IPS-18c (cell line): ENCODE measurements around the gene TSEN34.
"Not testable (repeated sequence)": the region's sequence is repeated elsewhere in the genome, so short reads cannot be mapped to it uniquely, and the experiment has no call there.

Experiments used
- H3K4me3 ChIP-seq: 2 replicates; pipeline ENCODE4 v1.7.0; 2013; ENCODE audit warnings: low read depth, mild to moderate bottlenecking, low read length, moderate library complexity; ENCODE audit not compliant: insufficient read depth
- H3K9me3 ChIP-seq: one replicate; pipeline ENCODE4 v1.6.1; 2013; ENCODE audit warnings: mild to moderate bottlenecking, low read length, moderate library complexity; ENCODE audit not compliant: control insufficient read depth, insufficient read depth

Gene TSEN34

DNA sequence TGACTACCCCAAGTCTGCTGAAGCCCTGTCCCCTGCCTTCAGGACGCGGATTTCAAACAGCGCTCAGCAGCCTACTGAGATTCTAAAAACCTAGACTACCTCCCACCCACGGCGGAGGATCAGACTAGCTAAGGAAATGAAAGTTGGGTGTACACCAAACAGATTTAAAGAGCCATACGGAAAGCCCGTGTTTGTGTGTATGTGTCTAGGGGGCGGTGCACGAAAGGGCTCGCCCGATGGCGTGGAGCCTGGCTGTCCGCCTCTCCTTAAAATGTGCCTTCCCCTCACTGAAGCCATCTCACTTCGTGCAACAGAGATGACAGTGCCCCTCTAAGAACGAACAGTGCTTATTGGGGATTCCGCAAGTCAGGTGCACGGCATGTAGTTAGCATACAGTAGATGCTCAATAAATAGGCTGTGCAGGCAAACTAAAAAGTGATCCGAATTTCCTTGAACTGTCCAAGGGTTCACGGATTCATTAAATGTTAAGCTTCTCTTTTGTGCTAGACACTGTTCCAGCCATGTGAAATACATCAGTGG, 32.2 kb upstream of the TSEN34 start:
- Histone ChIP-seq H3K9me3 (no peaks in the 10 kb centered on the region), H3K4me3 (peak overlapping the region; percentile 90)

DNA sequence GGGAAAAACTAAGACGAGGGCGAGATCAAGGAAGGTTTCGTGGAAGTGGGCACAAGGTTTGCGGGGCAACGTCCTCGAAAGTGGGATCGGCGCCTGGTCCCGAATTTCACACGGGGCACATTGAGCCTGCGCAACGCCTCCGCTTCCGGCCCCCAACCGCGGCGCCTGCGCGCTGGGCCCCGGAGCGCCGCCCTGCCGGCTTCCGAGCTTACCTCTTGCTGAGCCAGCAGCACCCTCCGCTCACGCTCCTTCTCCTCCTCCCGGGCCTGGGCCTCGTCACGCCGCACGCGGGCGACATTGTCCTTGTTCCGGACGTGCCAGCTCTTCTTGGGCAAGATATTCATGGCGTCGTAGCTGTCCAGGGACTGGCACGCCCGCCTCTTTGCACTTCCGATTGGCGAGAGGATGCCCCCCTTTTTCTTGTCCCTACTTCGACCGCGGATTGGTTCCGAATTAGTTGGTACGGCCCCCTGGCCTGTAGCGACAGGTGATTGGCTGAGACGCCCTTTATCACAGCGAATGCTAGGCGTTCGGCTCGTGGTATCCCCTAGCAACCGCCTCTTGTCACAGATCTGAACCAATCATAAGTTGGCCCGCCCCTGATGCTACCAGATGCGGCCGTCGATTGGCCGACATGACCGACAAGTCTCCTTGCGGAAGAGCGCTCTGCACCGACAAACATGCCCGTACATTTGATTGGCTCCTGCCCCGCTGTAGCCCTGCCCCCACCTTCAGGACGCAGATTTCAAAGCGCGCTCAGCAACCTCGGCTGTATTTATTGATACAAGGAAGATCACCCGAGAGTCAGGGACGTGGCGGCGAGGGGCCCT, 31.5 kb upstream of the TSEN34 start, which contains the start of gene LENG1:
LENG1 (minus strand) TSS at position 370 of the 830 bp plus-strand sequence; CDS start at position 344, 26 bp downstream.
- Histone ChIP-seq H3K9me3 (no peaks in the 10 kb centered on the region), H3K4me3 (peak within 1 kb of the TSS; percentile 90)

DNA sequence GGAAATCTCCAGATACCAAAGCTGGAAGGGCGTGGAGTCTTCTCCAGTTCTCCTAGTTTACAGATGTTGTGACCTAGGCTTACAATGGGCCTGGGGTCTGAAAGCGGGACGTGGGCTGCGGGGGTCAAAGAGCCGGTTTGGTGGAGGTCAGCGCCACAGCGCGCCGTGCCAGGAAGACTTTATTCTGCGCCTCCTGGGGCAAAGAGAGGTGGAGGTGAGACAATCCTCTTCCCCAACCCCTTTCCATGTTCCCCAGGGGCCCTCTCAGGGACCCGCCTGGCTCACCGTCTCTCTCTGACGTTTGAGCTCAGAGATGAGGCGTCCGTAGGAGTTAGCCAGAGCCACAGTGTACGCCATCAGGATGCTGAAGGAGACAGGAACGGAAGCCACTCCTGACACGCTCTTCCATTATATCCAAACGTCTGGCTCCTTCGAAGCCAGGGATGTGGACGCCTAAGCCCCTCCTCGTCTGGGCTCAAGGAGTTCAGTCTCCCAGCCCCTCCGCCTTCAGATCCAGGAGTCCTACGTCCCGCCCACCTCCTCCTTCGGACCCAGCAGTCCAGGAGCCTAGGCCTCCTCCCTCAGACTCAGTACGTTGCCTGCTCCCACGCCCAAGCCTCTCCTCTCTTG, 30.8 kb upstream of the TSEN34 start:
- H3K4me3 ChIP-seq = peak overlapping the region; percentile 88
- no peaks in the 10 kb centered on the region for H3K9me3 ChIP-seq

DNA sequence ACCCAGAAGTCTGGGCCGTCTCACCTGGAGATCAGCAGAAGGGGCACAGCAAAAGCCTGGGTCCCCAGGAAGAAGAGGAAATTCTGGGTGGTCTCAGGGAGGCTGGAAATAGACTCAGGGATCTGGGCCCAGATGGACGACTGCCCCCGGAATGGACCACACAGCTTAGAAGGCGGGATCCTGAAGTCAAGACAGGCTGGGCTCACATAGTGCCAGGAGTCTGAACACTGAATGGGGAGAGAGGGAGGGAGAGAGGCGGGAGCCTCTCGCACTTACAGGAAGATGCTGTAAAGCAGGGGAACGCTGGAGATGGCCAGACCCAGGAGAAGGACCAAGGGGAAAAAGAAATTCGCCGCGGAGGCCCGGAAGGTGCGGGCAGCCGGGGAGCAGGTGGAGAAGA, 30.3 kb upstream of the TSEN34 start:
- Histone ChIP-seq H3K9me3 (no peaks in the 10 kb centered on the region), H3K4me3 (peak overlapping the region; percentile 88; the same call in 1 of the 2 replicates)

DNA sequence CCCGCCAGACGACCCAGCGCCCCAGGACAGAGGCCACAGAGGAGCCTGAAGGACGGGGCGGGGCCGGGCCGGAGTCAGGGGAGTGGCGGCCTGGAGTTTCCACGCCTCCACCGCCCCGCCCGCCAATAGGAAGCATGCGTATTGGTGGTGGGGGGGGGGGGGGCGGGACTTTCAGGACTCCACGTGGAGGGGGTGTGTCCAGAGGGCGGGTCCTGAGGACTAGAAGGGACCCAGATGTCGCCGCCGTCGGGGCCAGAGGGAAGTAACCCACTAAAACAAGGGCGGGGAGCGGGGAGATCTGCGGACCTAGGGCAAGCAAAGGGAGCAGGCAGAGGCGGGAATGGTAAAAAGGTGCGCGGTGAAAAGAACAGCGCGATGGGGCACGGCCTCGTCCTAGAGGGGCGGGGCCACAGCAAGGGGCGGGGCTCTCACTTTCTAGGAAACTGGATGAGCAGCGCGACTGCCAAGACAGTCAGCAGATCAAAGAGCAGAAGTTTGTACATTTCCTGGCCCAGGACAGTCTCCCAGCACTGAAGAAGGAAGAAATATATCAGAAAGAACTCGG, 28.8 kb upstream of the TSEN34 start:
- peak overlapping the region; percentile 46 for H3K4me3 ChIP-seq

DNA sequence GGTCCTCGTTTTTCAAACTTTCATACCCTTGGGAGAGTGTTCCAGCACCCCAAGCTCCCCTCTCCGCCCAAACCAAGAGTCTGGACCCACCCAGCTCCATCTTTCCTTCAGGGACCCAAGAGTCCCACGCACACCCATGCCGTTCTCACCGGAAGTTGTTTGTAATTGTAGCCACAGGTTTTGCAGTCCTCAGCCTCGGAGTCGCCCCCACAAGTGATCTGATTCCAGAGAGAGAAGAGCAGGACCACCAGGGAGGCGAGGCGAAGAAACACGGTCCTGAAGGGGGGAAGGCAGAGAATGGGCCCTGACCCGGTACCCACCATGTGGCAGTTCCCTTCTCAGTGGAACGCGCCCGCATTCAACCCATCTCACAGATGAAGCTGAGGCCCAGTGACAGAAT, 28.2 kb upstream of the TSEN34 start:
- peak overlapping the region; percentile 46; the same call in 1 of the 2 replicates for H3K4me3 ChIP-seq
- H3K9me3 ChIP-seq = no peaks in the 10 kb centered on the region

More for the DNA sequence above, 28.8 kb upstream of the TSEN34 start:
- no peaks in the 10 kb centered on the region for H3K9me3 ChIP-seq

DNA sequence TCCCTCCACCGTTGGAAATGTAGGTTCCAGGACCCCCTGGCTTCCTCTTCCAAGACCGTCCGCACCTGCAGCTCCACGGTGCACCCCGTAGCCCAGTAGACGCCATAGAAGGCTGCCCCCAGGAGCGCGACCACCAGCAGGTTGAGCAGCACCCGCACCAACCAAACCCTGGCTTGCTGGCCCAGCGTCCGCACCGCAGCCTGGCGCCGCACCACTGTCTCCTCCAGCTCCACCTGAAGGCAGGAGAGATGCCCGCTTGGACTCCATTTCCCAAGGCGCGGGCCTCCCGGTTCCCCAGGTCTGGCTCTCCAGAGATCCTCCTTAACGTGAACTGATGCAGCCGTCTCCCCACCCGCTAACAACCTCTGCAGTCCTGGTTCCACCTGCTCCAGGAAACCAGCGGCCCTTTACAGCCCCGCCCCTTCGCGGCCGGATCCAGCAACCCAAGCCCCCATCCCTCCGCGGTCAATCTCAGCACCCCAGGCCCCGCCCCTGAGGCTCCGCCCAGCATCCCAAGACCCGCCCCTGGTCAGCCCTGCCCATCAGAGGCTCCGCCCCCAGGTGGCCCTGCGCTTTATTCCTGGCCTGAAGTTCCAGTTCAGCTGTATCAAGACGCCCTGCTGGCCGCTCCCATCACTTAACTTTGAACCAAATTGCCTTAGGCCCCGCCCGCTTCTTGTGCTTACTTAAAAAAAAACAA, 26.6 kb upstream of the TSEN34 start:
- Histone ChIP-seq H3K4me3 (peak overlapping the region; percentile 38; the same call in 1 of the 2 replicates), H3K9me3 (no peaks in the 10 kb centered on the region)

DNA sequence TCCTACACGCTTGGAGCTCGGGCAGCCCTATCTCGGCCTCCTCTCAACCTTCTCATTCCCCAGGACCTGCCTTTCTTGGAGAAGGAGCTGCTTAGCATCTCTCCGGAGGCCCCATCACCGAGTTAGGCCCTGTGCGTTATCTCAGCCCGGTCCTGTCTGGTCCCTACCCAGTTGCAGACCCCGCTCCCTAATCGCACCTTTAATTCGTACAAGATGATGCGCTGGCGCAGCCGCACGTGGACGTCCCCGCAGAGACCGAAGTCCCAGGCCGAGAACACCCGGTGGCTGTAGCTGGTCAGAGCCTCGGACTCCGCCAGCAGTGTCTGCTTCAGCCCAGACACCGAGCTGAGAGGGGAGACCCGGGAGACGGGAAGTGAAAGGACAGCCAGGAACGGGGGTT, 25.9 kb upstream of the TSEN34 start:
- H3K9me3 ChIP-seq = no peaks in the 10 kb centered on the region

DNA sequence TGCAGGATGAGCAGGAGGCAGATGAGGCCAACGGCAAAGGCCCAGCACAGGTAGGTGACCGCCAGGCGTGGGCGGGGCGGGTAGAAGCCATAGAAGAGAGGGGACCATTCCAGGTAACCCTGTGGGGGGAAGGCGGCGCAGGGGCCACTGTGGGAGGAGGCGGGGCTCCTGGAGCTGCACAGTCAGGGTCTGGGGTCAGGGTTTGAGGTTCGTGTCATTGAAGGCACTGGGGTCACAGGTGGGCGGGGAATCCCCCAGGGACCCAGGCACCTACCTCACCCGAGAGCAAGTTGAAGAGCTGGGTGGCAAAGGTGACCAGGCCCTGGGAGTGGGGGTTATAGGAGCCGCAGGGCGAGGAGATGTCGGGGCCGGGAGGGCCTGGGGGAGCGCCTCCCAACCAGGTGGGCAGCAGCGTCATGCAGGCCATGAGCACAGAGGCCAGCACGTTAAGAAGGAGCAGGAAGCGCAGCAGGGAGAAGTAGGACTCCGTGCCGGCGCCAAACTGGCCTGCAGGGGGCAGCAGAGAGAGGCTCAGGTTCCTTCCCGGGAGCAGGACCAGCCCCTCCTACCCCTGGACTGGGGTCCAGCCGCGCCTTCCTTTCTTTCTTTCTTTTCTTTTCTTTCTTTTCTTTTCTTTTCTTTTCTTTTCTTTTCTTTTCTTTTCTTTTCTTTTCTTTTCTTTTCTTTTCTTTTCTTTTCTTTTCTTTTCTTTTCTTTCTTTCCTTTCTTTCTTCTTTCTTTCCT, 22.8 kb upstream of the TSEN34 start:
- Histone ChIP-seq H3K4me3 (no peak overlapping the region), H3K9me3 (no peaks in the 10 kb centered on the region)

More for the DNA sequence above, 25.9 kb upstream of the TSEN34 start:
- no peak overlapping the region for H3K4me3 ChIP-seq

DNA sequence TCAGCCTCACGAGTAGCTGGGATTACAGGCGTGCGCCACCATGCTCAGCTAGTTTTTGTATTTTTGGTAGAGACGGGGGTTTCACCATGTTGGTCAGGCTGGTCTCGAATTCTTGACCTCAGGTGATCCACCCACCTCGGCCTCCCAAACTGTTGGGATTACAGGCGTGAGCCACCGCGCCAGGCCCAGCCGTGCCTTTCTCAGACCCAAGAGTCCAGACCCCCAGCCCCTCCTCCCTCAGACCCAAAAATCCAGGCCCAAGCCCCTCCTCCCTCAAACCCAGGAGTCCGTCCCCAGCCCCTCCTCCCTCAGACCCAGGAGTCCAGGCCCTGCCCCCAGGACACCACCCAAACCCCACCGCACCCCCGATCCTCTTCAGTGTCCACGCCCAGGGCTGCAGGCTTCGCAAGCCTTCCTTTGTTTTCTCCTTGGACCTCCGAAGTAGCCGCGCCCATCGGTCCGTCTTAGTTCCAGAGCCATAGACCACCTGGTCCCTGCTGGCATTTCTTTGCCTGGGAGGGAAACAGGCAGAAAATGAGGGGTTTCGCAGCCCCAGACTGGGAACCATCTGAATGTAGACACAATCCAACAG, 21.9 kb upstream of the TSEN34 start:
- no peak overlapping the region; the same call in 1 of the 2 replicates for H3K4me3 ChIP-seq

DNA sequence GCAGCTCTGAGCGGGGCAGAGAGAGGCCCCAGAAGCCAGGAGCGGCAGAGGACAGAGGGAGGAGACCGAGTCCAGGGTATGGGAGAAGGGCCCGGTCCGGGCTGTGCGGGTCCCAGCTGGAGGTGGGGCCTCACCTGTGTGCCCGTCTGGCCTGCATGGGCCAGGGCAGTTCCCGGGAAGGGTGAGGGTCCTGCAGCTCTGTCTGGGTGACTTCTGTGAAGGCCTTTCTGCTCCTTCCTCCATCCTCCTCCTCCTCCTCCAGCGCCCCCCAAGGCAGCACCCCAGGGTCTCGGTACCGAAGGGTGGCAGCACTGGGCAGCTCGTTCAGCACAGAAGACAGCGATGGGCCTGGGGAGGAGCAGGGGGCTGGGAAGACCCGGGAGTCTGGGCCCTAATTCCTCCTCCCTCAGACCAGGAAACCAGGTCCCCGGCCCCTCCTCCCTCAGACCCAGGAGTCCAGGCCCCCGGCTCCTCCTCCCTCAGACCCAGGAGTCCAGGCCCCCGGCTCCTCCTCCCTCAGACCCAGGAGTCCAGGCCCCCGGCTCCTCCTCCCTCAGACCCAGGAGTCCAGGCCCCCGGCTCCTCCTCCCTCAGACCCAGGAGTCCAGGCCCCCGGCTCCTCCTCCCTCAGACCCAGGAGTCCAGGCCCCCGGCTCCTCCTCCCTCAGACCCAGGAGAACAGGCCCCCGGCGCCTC, 19.2 kb upstream of the TSEN34 start:
- not testable (repeated sequence) for H3K4me3 ChIP-seq, H3K9me3 ChIP-seq

More for the DNA sequence above, 21.9 kb upstream of the TSEN34 start:
- no peaks in the 10 kb centered on the region for H3K9me3 ChIP-seq

DNA sequence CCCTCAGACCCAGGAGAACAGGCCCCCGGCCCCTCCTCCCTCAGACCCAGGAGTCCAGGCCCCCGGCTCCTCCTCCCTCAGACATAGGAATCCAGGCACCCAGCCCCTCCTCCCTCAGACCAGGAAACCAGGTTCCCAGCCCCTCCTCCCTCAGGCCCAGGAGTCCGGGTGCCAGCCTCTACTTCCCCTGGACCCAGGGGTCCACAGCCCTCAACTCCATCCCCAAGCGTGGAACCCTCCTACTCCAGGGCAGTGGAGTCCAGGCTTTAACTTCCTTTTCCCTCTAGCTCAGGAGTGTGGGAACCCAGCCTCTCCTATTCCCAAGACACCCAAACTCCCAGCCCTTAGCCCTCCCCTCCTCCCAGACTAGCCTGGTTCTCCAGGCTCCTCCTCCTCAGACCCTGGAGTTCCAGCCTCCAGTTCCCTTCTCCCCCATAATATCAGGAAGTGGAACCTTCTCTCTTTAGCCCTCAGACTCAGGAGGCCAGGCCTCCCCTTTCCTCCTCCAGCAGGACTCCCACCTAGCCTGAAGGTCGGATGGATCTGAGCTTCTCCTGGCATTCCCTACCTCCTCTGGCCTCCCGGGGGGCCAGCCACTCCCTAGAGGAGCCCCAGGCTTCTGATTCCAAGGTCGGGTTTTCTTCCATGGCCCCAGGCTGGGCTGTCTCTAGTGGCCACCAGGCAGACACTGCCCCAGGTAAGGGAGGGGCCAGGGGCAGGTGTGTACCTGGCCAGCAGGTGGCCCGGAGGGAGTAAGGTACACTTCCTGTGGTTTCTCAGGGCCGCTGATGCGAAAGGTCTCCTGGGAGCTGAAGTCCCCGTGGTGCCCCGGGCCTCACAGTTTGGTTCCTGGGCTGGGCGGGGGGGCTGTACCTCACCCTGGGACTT, 18.4 kb upstream of the TSEN34 start, which contains the start of gene TMC4:
TMC4 (minus strand) TSS at position 690 of the 888 bp plus-strand sequence; CDS start at position 647, 43 bp downstream.
- Histone ChIP-seq H3K9me3 (no peaks in the 10 kb centered on the region), H3K4me3 (peak within 1 kb of the TSS; percentile 55)

DNA sequence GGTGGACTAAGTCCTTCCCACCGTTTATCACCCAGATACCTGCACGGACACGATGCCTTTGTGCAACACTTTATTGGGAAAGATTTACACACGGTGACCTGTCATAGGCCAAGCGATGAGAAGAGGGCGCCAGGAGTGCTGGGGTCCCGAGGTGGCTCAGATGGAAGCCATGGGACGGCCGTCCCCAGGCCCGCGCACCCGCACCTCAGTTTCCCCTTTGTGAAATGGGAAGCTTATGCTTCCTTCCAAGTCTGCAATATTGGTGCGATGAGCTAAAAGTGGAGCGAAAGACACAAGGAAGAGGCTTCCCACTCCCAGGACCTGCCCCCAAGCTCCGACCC, 17.8 kb upstream of the TSEN34 start:
- no peaks in the 10 kb centered on the region for H3K9me3 ChIP-seq
- no peak overlapping the region; the same call in 1 of the 2 replicates for H3K4me3 ChIP-seq

DNA sequence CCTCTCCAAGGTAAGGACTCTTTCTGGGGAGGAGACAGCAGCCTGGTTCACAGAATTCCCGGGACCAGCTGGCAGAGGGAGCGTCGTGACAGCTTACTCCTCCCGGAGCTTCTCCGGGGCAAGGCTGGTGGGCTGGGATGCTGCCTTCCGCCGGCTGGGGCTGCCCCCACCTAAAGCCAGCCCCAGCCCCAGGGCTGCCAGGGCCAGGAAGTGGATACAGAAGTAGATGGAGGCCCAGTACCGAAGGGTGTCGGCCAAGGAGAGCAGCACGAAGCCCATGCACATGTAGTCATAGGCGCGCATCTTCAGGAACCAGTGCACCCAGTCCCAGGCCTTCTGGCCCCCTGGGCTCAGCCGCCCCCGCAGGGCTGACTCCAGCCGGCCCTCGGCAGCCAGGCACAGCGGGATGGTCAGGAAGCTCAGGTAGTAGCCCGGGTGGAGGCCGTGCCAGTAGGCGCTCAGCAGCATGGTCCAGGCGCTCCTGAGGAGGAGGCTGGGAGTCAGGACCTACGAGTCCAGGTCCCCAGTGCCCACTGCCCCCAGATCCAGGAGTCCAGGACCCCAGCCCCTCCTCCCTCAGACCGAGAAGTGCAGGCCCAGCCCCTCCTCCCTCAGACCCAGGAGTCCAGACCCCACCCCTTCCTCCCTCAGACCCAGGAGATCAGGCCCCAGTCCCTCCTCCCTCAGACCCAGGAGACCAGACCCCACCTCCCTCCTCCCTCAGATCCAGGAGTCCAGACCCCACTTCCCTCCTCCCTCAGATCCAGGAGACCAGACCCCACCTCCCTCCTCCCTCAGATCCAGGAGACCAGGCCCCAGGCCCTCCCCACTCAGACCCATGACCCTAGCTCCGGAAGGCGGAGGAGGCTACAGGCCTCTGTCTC, 16.9 kb upstream of the TSEN34 start:
- Histone ChIP-seq H3K9me3 (no peaks in the 10 kb centered on the region), H3K4me3 (no peak overlapping the region)
